ENCODE measurements around the gene TULP4. TPM values are rescaled to one million over a fixed set of nuclear protein-coding genes. Genes with fewer than 3 reads are reported as not detected.

Gene TULP4
- polyA plus RNA-seq, 1 donor (not counting 4 experiments of a cell fraction or from before 2014, with no cell fraction given): 13.1 TPM

DNA sequence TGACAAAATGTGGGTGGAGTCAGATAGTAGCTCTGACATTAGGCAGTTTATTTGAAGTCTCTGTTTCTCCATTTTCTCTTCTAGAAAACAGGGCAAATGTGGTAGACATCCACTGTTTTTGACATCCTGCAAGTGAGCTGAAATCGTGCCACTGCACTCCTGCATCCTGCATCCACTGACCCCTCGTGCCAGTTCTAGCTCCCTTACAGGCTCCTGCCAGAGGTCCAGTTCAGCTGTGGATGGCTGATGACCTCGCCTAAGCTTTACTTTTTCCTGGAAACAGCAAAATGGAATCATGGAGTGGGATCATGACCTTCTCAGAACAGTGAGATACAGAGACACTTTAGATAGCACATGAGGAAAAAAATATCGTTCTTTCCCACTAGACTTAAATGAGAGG, 58.5 kb downstream of the TULP4 start:
- Histone ChIP-seq H4K20me1 (ENCODE audit: control insufficient read depth, extremely low read depth, insufficient read depth, low read length) (no peaks in the 10 kb centered on the region), H3K4me2 (ENCODE audit: control insufficient read depth, extremely low read depth, insufficient read depth, low read depth, low read length) (no peak overlapping the region), H3K9ac (ENCODE audit: control insufficient read depth, extremely low read depth, insufficient read depth, low read length) (no peak overlapping the region), H3K9me3 (ENCODE audit: control insufficient read depth, low read depth, low read length) (no peaks in the 10 kb centered on the region), H3K79me2 (ENCODE audit: control insufficient read depth, insufficient read depth, low read length) (peaks cover 2% of the 10 kb centered on the region), H3K4me1 (ENCODE audit: control insufficient read depth, extremely low read depth, insufficient read depth, low read length) (peaks cover 11% of the 10 kb centered on the region), H3K9me1 (ENCODE audit: control insufficient read depth, extremely low read depth, insufficient read depth, low read length) (no peaks in the 10 kb centered on the region), H3K27ac (ENCODE audit: control insufficient read depth, insufficient read depth, low read length) (no peak overlapping the region), H3K36me3 (ENCODE audit: control insufficient read depth in 2 of 2, extremely low read depth in 1 of 2, insufficient read depth in 2 of 2, low read length in 2 of 2) (no peaks in the 10 kb centered on the region), H2AFZ (ENCODE audit: control insufficient read depth, low read length) (no peak overlapping the region), H3K4me3 (ENCODE audit: control insufficient read depth in 2 of 3, extremely low read depth in 1 of 3, insufficient read depth in 2 of 3, low read depth in 1 of 3, low read length in 3 of 3) (no peak overlapping the region), H3K27me3 (ENCODE audit: control insufficient read depth, extremely low read depth, insufficient read depth, low read length) (no peaks in the 10 kb centered on the region)
- dilution Hi-C loops (cut with MboI; ENCODE audit: extremely low pct_ligation_motif_present, low sequenced_read_pairs): no loop called here
- no peak for TF ChIP-seq EZH2 (IDR thresholded peaks at IDR 0.05; ENCODE audit: low read length)
- TF ChIP-seq CTCF (optimal IDR thresholded peaks at IDR 0.05 in 1 of 3, IDR thresholded peaks at IDR 0.05 in 1 of 3, conservative IDR thresholded peaks at IDR 0.05 in 1 of 3; ENCODE audit: extremely low read depth in 1 of 3, insufficient read depth in 2 of 3, low read length in 3 of 3): no peak
- FAIRE-seq (peak; percentile 39), DNase-seq (ENCODE audit: low read depth, low spot score) (no peak)

GRCh38 chr6:158371261-158371660, 59.0 kb downstream of the TULP4 start:
- FAIRE-seq (no peak), DNase-seq (ENCODE audit: low read depth, low spot score) (no peak)
- Histone ChIP-seq H4K20me1 (ENCODE audit: control insufficient read depth, extremely low read depth, insufficient read depth, low read length) (no peaks in the 10 kb centered on the region), H3K9ac (ENCODE audit: control insufficient read depth, extremely low read depth, insufficient read depth, low read length) (no peak overlapping the region), H3K36me3 (ENCODE audit: control insufficient read depth in 2 of 2, extremely low read depth in 1 of 2, insufficient read depth in 2 of 2, low read length in 2 of 2) (no peaks in the 10 kb centered on the region), H3K27ac (ENCODE audit: control insufficient read depth, insufficient read depth, low read length) (no peak overlapping the region), H2AFZ (ENCODE audit: control insufficient read depth, low read length) (no peak overlapping the region), H3K27me3 (ENCODE audit: control insufficient read depth, extremely low read depth, insufficient read depth, low read length) (no peaks in the 10 kb centered on the region), H3K4me1 (ENCODE audit: control insufficient read depth, extremely low read depth, insufficient read depth, low read length) (peaks cover 14% of the 10 kb centered on the region), H3K4me2 (ENCODE audit: control insufficient read depth, extremely low read depth, insufficient read depth, low read depth, low read length) (no peak overlapping the region), H3K9me3 (ENCODE audit: control insufficient read depth, low read depth, low read length) (no peaks in the 10 kb centered on the region), H3K9me1 (ENCODE audit: control insufficient read depth, extremely low read depth, insufficient read depth, low read length) (peaks cover 1% of the 10 kb centered on the region), H3K79me2 (ENCODE audit: control insufficient read depth, insufficient read depth, low read length) (peaks cover 2% of the 10 kb centered on the region), H3K4me3 (ENCODE audit: control insufficient read depth in 2 of 3, extremely low read depth in 1 of 3, insufficient read depth in 2 of 3, low read depth in 1 of 3, low read length in 3 of 3) (no peak overlapping the region)
- TF ChIP-seq CTCF (optimal IDR thresholded peaks at IDR 0.05 in 1 of 3, IDR thresholded peaks at IDR 0.05 in 1 of 3, conservative IDR thresholded peaks at IDR 0.05 in 1 of 3; ENCODE audit: extremely low read depth in 1 of 3, insufficient read depth in 2 of 3, low read length in 3 of 3): no peak
- TF ChIP-seq EZH2 (IDR thresholded peaks at IDR 0.05; ENCODE audit: low read length): no peak
- dilution Hi-C loops (cut with MboI; ENCODE audit: extremely low pct_ligation_motif_present, low sequenced_read_pairs): no loop called here

Measured in keratinocyte (primary cell).